HG03457 (cell line): ENCODE results near the gene SLC2A10.

Experiments
- ATAC-seq: cut with Tn5 transposase; IDR thresholded peaks from one replicate; pipeline ENCODE4 v1.9.1; 2021; ENCODE audit warnings: moderate number of reproducible peaks; ENCODE audit not compliant: unreplicated experiment

SLC2A10 gene

DNA sequence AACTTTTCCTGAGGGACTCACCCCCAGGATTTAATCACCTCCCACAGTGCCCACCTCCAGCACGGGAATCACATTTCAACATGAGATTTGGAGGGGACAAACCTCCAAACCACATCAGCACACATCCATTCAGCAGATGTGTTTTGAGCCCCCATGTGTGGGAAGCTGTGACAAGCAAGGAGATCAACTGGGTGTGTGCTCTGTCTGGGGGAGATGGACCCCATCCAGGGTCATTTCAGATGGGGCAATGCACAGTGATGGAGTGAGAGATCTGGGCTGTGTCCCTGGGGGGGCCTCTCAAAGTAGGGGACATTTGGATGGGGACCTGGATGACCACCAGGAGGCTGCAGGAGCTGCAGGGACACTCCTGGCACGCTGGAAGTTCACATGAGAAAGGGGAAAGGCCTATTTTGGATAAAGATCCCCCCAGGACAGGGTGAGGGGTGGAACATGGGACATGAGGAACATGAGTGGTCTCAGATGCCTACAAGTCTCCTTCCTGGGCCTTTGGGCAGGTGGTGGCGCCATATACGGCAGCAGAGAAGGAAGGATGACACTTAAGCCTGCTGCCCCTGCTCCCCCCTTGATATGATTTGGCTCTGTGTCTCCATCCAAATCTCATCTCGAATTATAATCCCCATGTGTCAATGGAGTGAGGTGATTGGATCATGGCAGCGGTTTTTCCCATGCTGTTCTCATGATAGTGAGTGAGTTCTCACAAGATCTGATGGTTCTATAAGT lies 49.6 kb downstream of the SLC2A10 start:
- ATAC-seq: no peak

DNA sequence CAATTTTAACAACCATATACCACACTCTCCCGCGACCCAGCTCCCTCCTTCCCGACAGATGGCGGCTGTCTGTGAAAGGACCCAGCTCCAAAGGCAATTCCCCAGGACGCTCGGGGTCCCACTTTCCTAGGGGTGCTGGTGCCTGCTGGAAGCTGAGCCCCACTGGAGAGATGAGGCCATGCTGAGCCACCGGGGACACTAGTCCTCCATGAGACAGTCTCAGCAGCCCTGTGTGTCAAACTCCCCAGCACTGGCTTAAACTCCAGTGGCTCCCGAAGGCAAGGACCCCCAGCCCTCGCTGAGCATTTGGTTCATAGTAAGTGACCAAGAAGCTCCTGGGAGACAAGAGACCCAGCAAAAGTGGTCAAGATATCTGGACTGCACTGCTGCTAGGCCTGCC lies 52.1 kb downstream of the SLC2A10 start:
- ATAC-seq: no peak

DNA sequence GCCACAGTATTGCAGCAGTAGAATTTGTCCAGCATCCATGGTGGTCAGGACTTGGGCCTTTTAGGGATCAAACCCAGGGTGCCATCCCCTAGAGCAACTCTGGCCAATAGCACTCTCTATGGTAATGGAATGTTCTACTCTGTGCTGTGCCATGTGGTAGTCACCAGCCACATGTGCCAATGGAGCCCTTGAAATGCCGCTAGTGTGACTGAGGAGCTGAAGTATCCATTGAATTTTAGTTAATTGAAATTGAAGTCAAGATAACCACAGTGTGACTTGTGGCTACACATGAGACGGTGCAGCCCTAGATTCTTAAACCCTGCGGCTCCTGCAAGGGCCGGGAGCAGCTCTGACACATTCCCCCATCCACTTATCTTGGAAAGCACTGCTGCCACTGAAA lies 54.6 kb downstream of the SLC2A10 start:
- ATAC-seq: no peak

DNA sequence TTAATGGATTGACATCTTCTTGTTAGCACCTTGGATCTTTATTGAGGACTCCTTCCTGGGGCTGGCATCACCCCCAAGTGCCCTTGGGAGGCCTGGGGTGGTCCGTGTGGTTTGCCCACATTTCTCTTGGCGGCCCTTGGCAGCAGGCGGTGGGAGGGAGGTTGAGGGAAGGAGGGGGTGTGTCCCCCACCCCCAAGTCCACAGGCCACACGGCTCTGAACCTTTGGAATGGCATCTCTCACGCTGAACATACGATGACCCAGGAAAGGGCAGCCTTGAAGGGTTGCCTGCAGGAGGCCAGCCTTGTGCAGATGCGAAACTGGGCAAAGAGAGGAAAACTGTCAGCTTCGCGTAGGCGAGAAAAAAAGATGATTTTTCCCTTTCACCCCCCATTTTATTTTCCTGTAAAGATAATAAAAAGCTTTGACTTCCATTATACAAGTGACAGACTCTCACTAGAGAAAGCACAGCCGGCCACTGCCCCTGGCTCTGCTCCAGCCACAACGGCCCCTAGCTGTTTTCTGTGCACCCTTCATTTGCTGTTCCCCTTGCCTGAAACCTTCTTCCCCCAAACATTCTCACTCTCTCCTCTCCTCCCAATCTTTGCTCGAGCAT lies 56.2 kb downstream of the SLC2A10 start:
- no peak for ATAC-seq

- no peak for ATAC-seq
These were observed 57.8 kb downstream of the SLC2A10 start for GRCh38 chr20:46767127-46767761.

- no peak for ATAC-seq
These were observed 61.1 kb downstream of the SLC2A10 start for GRCh38 chr20:46770330-46771194.

DNA sequence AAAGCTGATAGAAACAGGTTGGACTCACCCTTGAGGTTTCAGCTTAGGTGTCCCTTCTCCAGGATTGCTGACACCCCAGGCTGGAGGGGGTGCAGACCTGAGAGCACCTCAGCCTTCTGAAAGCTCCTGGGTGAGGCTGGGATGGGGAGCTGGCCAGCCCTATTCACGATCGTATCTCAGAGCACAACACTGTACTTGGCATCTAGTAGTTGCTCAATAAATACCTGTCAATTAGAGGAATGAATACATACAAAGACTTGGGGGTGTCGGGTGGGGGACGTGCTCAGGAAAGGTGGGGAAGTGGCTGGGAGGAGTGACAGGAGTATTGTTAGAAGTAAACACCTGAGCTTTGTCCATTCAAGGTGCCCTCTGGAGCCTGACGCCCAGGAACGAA lies 61.7 kb downstream of the SLC2A10 start:
- no peak for ATAC-seq

- ATAC-seq: no peak
These were observed 63.5 kb downstream of the SLC2A10 start for GRCh38 chr20:46772901-46773300.

- no peak for ATAC-seq
These were observed 64.2 kb downstream of the SLC2A10 start for GRCh38 chr20:46773680-46774079.

DNA sequence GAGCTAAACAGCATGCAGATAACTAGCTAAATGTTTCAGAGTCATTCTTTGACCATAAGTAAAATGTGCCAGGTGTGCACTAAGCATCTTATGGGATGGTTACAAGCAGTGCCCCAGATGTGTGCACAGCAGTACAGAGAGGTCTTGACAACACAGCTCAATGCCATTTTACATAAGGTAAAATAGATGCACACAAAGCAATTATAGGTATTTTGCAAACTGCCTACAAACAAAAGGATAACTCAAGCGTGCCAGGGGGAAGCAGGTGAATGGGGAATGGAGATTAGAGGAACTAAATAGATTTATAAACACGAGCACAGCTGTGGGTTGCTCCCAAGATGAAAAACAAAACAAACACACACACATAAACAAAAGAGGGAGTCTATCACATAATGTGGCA lies 64.8 kb downstream of the SLC2A10 start:
- no peak for ATAC-seq

DNA sequence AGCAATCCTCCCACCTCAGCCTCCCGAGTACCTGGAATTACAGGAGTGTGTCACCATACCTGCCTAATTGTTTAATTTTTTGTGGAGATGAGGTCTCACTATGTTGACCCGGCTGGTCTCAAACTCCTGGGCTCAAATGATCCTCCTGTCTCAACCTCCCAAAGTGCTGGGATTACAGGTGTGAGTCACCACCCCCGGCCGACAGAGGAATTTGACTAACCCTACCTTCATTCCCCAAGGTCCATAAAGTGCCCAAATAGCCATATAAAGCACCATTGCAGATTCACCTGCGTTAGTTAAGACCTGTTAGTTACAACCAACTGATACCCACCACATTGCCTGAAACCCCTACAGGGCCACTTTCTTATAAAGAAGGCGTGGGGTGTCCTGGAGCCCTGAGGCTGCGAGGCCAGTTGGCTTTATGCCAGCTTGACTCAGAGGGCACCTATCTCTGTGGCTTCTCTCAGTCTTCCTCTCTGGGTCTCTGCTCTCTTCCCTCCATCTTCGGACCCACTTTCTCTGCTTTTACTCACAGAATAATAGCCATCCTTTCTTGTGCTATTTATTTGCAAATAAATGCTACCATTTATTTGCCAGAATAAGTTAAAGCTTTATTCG lies 65.6 kb downstream of the SLC2A10 start:
- ATAC-seq: no peak

DNA sequence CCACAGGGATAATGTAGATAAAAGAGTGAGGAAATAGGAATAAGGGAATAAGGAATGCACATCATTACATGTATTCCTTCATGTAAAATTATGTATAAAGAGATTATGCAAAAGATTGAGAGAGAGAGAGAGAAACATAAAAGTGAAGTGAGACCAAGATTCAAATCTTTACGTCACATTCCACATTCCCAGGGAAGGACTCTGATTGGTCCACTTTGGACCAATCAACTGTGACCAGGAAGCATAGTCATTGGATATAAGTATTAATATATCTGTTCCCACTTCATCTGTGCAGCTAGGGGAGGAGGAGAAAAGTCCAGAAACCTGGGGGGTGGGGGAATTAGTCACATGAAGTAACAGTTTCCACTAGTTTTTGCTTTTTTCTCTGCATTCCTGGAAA lies 66.4 kb downstream of the SLC2A10 start:
- ATAC-seq: no peak

- no peak for ATAC-seq
These were observed 67.9 kb downstream of the SLC2A10 start for GRCh38 chr20:46777331-46777730.

- no peak for ATAC-seq
These were observed 70.4 kb downstream of the SLC2A10 start for GRCh38 chr20:46779831-46780230.

DNA sequence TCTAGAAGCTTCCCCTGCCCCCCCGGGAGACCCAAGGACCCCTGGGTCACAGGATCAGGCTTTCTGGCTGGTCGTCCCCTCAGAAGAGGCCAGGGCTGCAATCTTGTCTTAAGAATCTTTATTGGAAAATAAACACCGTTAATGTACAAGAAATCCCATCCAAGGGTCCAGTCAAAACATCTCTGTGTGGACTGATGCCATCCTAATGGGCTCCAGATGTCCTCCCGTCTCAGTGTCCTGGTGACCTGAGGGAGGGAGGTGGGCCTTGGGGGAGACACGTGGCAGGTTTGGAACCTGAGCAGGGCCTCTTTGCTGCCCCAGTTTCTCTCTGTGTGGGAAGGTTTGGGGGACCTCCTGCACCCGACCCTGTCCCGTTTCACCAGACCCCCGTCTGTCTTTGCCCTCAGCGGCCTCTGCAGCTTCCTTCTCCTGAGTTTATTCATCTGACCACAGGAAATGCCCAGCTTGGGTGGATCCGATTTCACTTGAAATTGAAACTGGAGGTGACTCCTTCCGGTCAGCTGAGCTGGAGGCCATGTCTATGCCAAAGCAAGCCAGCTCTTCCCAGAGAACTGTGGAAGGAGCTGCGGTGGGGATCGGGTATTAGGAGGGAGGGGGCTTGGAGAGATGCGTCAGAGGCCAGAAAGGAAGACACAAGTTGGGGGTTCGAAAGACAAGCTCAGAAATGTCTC lies 75.1 kb downstream of the SLC2A10 start:
- ATAC-seq: no peak
